IMR-90 (cell line): ENCODE data around the gene TTLL7. TPM values are rescaled to one million over a fixed set of nuclear protein-coding genes. Genes with fewer than 3 reads are reported as not detected.

Source experiments
- ATAC-seq: fragments of 200-7000 bp; cut with Tn5 transposase; 2 replicates; pipeline ENCODE4 v1.9.1; 2020; ENCODE audit warnings: low read depth, mild to moderate bottlenecking, moderate library complexity
- BruUV-seq: library from RNA; stranded (reverse); fragments of 400-500 nt; replicated peaks from 2 replicates; lab custom pipeline; 2021; lab: Mats Ljungman, UMichigan
- CTCF ChIA-PET: fragments of 300-600 bp; formaldehyde crosslinking; extraction: SDS; loops from one replicate; lab custom pipeline; 2021; ENCODE audit warnings: antibody characterized with exemption; lab: Yijun Ruan, JAX
- POLR2A ChIA-PET: fragments of 300-600 bp; sonication (Branson Sonifier 250); formaldehyde crosslinking; loops from one replicate; lab custom pipeline; 2022; ENCODE audit warnings: antibody characterized with exemption; ENCODE audit not compliant: unreplicated experiment; lab: Charles Lee
- DNase-seq: peaks from one replicate; pipeline ENCODE4 v3.0.0; 2013
- H2AFZ ChIP-seq: replicated peaks from 2 replicates; pipeline ENCODE3; 2013; ENCODE audit warnings: low read length, mild to moderate bottlenecking; ENCODE audit not compliant: poor library complexity
- H2AK5ac ChIP-seq: 2 replicates; pipeline ENCODE4 v1.6.1; 2013; ENCODE audit warnings: low read depth, low read length, inconsistent platforms
- H2AK9ac ChIP-seq: replicated peaks from 2 replicates; pipeline ENCODE3; 2013; ENCODE audit warnings: mild to moderate bottlenecking, low read depth, low read length, moderate library complexity; ENCODE audit not compliant: poor library complexity
- H2BK120ac ChIP-seq: 2 replicates; pipeline ENCODE4 v1.6.1; 2013; ENCODE audit warnings: low read depth, low read length, inconsistent platforms
- H2BK15ac ChIP-seq: 3 replicates; pipeline ENCODE4 v1.6.1; 2013; ENCODE audit warnings: low read depth, low read length, inconsistent platforms
- H2BK20ac ChIP-seq: 2 replicates; pipeline ENCODE4 v1.6.1; 2013; ENCODE audit warnings: low read depth, mild to moderate bottlenecking, inconsistent platforms, low read length, moderate library complexity
- H2BK5ac ChIP-seq: 2 replicates; pipeline ENCODE4 v1.6.1; 2013; ENCODE audit warnings: mild to moderate bottlenecking, low read depth, low read length, inconsistent platforms; ENCODE audit not compliant: poor library complexity, severe bottlenecking
- H3K14ac ChIP-seq: replicated peaks from 2 replicates; pipeline ENCODE4 v1.6.1; 2013; ENCODE audit warnings: low read depth, low read length, inconsistent platforms
- H3K18ac ChIP-seq: 2 replicates; pipeline ENCODE4 v1.6.1; 2013; ENCODE audit warnings: low read depth, low read length, control low read depth
- H3K23ac ChIP-seq: 2 replicates; pipeline ENCODE4 v1.6.1; 2013; ENCODE audit warnings: low read depth, low read length, inconsistent platforms
- H3K27ac ChIP-seq: 2 replicates; pipeline ENCODE4 v1.5.1; 2013; ENCODE audit warnings: mild to moderate bottlenecking, control low read depth, low read length; ENCODE audit not compliant: insufficient read depth
- H3K27me3 ChIP-seq: 2 replicates; pipeline ENCODE4 v1.6.1; 2013; ENCODE audit warnings: low read length; ENCODE audit not compliant: control insufficient read depth, insufficient read depth
- H3K36me3 ChIP-seq: 2 replicates; pipeline ENCODE4 v1.6.1; 2013; ENCODE audit warnings: low read length, mixed read lengths; ENCODE audit not compliant: control insufficient read depth, insufficient read depth
- H3K4ac ChIP-seq: 2 replicates; pipeline ENCODE4 v1.6.1; 2013; ENCODE audit warnings: low read depth, low read length, inconsistent platforms
- H3K4me1 ChIP-seq: 2 replicates; pipeline ENCODE4 v1.6.1; 2013; ENCODE audit warnings: low read length, mixed read lengths; ENCODE audit not compliant: control insufficient read depth, insufficient read depth
- H3K4me2 ChIP-seq: 2 replicates; pipeline ENCODE4 v1.6.1; 2013; ENCODE audit warnings: low read depth, mild to moderate bottlenecking, control low read depth, low read length, moderate library complexity
- H3K4me3 ChIP-seq: 2 replicates; pipeline ENCODE4 v1.5.1; 2013; ENCODE audit warnings: low read depth, mild to moderate bottlenecking, control low read depth, low read length, moderate library complexity; ENCODE audit not compliant: insufficient read depth
- H3K56ac ChIP-seq: 2 replicates; pipeline ENCODE4 v1.6.1; 2013; ENCODE audit warnings: low read length, inconsistent platforms; ENCODE audit not compliant: insufficient read depth; ENCODE audit errors: extremely low read depth
- H3K79me1 ChIP-seq, 2 experiments: 2 replicates each; pipeline ENCODE4 v1.6.1; 2013; ENCODE audit warnings: low read length in 2 of 2, inconsistent platforms in 1 of 2, low read depth in 1 of 2
- H3K9ac ChIP-seq: 2 replicates; pipeline ENCODE4 v1.6.1; 2013; ENCODE audit warnings: low read depth, low read length, control low read depth
- H3K9me1 ChIP-seq: 2 replicates; pipeline ENCODE4 v1.6.1; 2013; ENCODE audit warnings: low read length, inconsistent platforms; ENCODE audit not compliant: insufficient read depth
- H3K9me3 ChIP-seq: 2 replicates; pipeline ENCODE4 v1.6.1; 2013; ENCODE audit warnings: low read length; ENCODE audit not compliant: control insufficient read depth, insufficient read depth
- H4K20me1 ChIP-seq: 2 replicates; pipeline ENCODE4 v1.6.1; 2013; ENCODE audit warnings: low read length, inconsistent platforms; ENCODE audit not compliant: insufficient read depth
- H4K5ac ChIP-seq: 2 replicates; pipeline ENCODE4 v1.6.1; 2013; ENCODE audit warnings: mild to moderate bottlenecking, low read depth, low read length, control low read depth
- H4K8ac ChIP-seq, 2 experiments: 2 replicates each; pipeline ENCODE4 v1.6.1; 2013; ENCODE audit warnings: low read depth in 2 of 2, low read length in 2 of 2, control low read depth in 1 of 2, inconsistent platforms in 1 of 2
- H4K91ac ChIP-seq: 2 replicates; pipeline ENCODE4 v1.6.1; 2013; ENCODE audit warnings: low read depth, low read length, inconsistent platforms; ENCODE audit not compliant: insufficient read depth
- CEBPB ChIP-seq: IDR thresholded peaks from 2 replicates; pipeline ENCODE4 v1.6.1; 2012; ENCODE audit warnings: low read depth, low read length, improper control_type of control experiment
- CHD1 ChIP-seq: IDR thresholded peaks from 2 replicates; pipeline ENCODE4 v1.6.1; 2012; ENCODE audit warnings: low read depth, low read length, improper control_type of control experiment
- ELK1 ChIP-seq: fragments of 150-350 bp; IDR thresholded peaks from 2 replicates; pipeline ENCODE4 v1.6.1; 2016; ENCODE audit warnings: low read depth, mild to moderate bottlenecking, low read length, moderate library complexity, borderline replicate concordance
- MAFK ChIP-seq: IDR thresholded peaks from 2 replicates; pipeline ENCODE4 v1.6.1; 2012; ENCODE audit warnings: low read depth, low read length, improper control_type of control experiment
- MAZ ChIP-seq: IDR thresholded peaks from 2 replicates; pipeline ENCODE4 v1.6.1; 2012; ENCODE audit warnings: low read depth, mild to moderate bottlenecking, low read length, improper control_type of control experiment, moderate library complexity, borderline replicate concordance
- MXI1 ChIP-seq: IDR thresholded peaks from 2 replicates; pipeline ENCODE4 v1.6.1; 2012; ENCODE audit warnings: low read depth, mild to moderate bottlenecking, low read length, moderate library complexity, borderline replicate concordance
- POLR2A ChIP-seq: IDR thresholded peaks from 2 replicates; pipeline ENCODE4 v1.6.1; 2012; ENCODE audit warnings: mild to moderate bottlenecking, low read depth, low read length
- RAD21 ChIP-seq: IDR thresholded peaks from 2 replicates; pipeline ENCODE4 v1.6.1; 2012; ENCODE audit warnings: low read length, improper control_type of control experiment
- RCOR1 ChIP-seq: IDR thresholded peaks from 2 replicates; pipeline ENCODE4 v1.6.1; 2012; ENCODE audit warnings: mild to moderate bottlenecking, low read length, improper control_type of control experiment; ENCODE audit not compliant: insufficient replicate concordance
- RFX5 ChIP-seq: IDR thresholded peaks from 2 replicates; pipeline ENCODE4 v1.8.0; 2012; ENCODE audit warnings: low read depth, mild to moderate bottlenecking, low read length, moderate library complexity
- USF2 ChIP-seq: fragments of 150-350 bp; IDR thresholded peaks from 2 replicates; pipeline ENCODE4 v1.6.1; 2017; ENCODE audit warnings: mild to moderate bottlenecking, antibody characterized with exemption, low read length, low read depth
- dilution Hi-C: fragments of 300-500 bp; cut with HindIII; formaldehyde crosslinking; loops from one replicate; pipeline ENCODE4 v1.14.3; 2018; ENCODE audit warnings: low sequenced_read_pairs; ENCODE audit not compliant: unreplicated experiment
- in situ Hi-C: fragments of 300-500 bp; cut with MboI; formaldehyde crosslinking; loops from 3 replicates; pipeline ENCODE4 v1.14.3; 2019; ENCODE audit warnings: low sequenced_read_pairs, inconsistent platforms, mixed read lengths
- intact Hi-C: fragments of 100-400 bp; cut with micrococcal nuclease; formaldehyde crosslinking; loops from 2 replicates; pipeline ENCODE4 v1.10.0; 2022
- polyA plus RNA-seq, 3 experiments: library from polyadenylated mRNA; depleted of rRNA; stranded (reverse); fragments of >200 nt; gene quantifications; 2 replicates each; pipeline ENCODE4 v1.2.3, GENCODE V29; 2012; ENCODE audit warnings: low replicate concordance in 1 of 3
- total RNA-seq: library from RNA; depleted of rRNA; stranded (reverse); fragments of >200 nt; gene quantifications from 2 replicates; pipeline ENCODE4 v1.2.3, GENCODE V29; 2012

TTLL7 gene
- total and polyA plus RNA-seq, 2 of the 4 experiments (the other 2 are of a cell fraction): 5.7 to 8.1 TPM

GRCh38 chr1:83927061-83927460 lies 71.9 kb downstream of the TTLL7 start:
- Histone ChIP-seq H3K9me1 (0 out of 2 replicates have a peak, but pooled peaks cover 2% of the 10 kb centered on the region), H2AFZ (no peak overlapping the region), H2AK5ac (no peak overlapping the region), H4K20me1 (no peaks in the 10 kb centered on the region), H3K36me3 (no peaks in the 10 kb centered on the region), H3K18ac (no peak overlapping the region), H4K8ac (no peak overlapping the region), H3K27me3 (no peaks in the 10 kb centered on the region), H2AK9ac (no peak overlapping the region), H3K4ac (no peak overlapping the region), H2BK120ac (no peak overlapping the region), H3K14ac (no peak overlapping the region), H4K5ac (no peak overlapping the region), H3K4me3 (no peak overlapping the region), H3K9ac (no peak overlapping the region), H3K4me2 (peak overlapping the region; percentile 50; the same call in 1 of the 2 replicates), H2BK20ac (no peak overlapping the region), H3K4me1 (peaks cover 6% of the 10 kb centered on the region; the same call in 1 of the 2 replicates), H2BK15ac (no peak overlapping the region), H3K27ac (no peak overlapping the region), H4K91ac (no peak overlapping the region), H3K9me3 (no peaks in the 10 kb centered on the region), H3K56ac (no peak overlapping the region), H3K23ac (no peak overlapping the region), H2BK5ac (no peak overlapping the region), H3K79me1 (no peaks in the 10 kb centered on the region)
- intact Hi-C loops (no loop called here), dilution Hi-C loops (no loop called here), in situ Hi-C loops (loop anchor here (10.0 kb wide), 2 partner anchors 508 to 848 kb away; no protein-coding TSS in a partner anchor)
- ATAC-seq (no peak; the same call in 1 of the 2 replicates), DNase-seq (no peak)
- CTCF ChIA-PET: interaction anchor here (0.7 kb wide), 1 partner anchor 196 kb away, joined by 3 read pairs; no protein-coding TSS in a partner anchor
- POLR2A ChIA-PET: no interaction called here
- BruUV-seq: no TSS peak
- TF ChIP-seq RFX5 (no peak), RAD21 (no peak), CEBPB (no peak), CHD1 (no peak), MAFK (no peak), ELK1 (no peak), USF2 (no peak), MXI1 (no peak), POLR2A (no peak), MAZ (no peak), RCOR1 (no peak)
